GM21786 (cell line): ENCODE measurements around the gene SLC5A10.
"Not testable (repeated sequence)": the region's sequence is repeated elsewhere in the genome, so short reads cannot be mapped to it uniquely, and the experiment has no call there.

ENCODE experiments used
- ATAC-seq: cut with Tn5 transposase; IDR thresholded peaks from one replicate; pipeline ENCODE4 v1.9.1; 2021; ENCODE audit not compliant: unreplicated experiment

Gene SLC5A10

GRCh38 chr17:19017401-19017800 is 65.4 kb downstream of the SLC5A10 start:
- ATAC-seq, result no peak

DNA sequence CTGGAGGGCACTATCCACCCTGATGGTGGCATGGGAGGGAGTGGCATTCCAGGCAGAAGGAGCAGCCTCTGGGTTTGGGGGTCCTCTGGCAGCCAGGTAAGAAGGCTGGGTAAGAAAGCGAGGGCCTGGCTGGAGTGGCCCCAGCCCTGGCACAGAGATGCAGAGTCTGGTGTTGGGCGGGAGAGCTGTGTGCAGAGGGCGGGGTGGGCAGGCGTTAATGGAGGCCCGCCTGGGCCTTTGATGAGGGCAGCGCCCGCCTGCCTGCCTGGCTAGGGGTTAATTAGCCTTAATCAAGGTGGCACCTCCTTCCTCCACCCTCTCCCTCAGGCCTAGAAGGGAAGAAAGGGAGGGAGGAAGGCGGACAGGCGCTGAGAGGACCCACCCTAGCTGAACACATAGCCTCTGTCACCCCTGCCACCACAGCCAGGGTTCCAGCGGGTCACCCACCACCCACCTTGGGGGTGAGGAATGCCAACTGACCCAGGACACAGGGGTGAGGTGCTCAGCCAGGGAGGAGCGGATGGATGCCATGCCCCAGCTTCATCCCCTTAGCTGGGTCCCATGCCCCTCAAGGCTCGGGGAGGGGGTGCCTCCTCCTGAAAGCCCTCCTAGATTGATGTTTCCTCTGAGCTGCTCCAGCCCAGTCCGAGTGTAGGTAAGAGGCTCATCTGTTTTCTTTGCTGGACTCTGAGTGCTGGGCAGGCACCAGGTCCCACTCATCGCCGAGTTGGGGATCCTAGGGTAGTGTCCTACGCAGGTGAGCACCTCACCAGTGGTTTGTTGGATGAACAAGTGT is 66.0 kb downstream of the SLC5A10 start:
- ATAC-seq, result no peak

GRCh38 chr17:19018600-19018950 is 66.6 kb downstream of the SLC5A10 start:
- no peak for ATAC-seq

DNA sequence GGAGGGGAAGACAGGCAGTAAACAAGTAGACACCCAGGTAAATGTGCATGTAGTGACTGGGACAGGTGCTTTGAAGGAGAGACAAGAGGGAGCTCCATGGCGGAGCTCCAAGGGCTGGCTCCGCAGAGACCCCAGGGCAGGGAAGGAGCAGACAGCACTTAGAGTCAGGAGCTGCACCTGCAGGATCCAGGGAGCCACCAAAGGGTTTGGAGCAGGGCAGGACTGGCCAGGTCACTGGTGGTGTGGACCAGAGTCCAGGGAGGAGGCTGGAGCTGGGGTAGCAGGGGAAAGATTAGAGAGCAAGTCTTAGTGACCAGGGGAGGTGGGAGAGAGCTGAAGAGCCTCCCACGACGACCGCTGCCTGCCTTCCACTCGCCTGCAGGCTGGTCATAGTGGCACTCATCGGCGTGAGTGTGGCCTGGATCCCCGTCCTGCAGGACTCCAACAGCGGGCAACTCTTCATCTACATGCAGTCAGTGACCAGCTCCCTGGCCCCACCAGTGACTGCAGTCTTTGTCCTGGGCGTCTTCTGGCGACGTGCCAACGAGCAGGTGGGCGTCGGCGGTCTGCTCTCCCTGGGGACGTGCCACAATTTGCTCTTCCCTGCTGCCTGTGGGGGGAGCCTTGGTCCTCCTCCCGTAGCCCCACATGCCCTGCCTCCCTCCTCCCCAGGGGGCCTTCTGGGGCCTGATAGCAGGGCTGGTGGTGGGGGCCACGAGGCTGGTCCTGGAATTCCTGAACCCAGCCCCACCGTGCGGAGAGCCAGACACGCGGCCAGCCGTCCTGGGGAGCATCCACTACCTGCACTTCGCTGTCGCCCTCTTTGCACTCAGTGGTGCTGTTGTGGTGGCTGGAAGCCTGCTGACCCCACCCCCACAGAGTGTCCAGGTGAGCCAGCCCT is 67.3 kb downstream of the SLC5A10 start:
- no peak for ATAC-seq

DNA sequence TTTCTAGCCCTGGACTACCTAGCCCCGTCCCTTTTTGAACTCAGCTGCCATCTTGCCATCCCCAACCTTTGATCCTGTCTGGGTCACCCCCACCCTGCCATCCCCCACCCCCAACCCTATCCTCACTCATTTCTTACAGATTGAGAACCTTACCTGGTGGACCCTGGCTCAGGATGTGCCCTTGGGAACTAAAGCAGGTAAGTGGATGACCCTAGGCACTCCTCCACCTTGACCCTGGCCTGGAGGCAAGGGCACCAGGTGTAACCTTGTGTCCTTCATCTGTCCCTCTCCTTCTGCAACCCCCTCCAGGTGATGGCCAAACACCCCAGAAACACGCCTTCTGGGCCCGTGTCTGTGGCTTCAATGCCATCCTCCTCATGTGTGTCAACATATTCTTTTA is 68.1 kb downstream of the SLC5A10 start:
- no peak for ATAC-seq

DNA sequence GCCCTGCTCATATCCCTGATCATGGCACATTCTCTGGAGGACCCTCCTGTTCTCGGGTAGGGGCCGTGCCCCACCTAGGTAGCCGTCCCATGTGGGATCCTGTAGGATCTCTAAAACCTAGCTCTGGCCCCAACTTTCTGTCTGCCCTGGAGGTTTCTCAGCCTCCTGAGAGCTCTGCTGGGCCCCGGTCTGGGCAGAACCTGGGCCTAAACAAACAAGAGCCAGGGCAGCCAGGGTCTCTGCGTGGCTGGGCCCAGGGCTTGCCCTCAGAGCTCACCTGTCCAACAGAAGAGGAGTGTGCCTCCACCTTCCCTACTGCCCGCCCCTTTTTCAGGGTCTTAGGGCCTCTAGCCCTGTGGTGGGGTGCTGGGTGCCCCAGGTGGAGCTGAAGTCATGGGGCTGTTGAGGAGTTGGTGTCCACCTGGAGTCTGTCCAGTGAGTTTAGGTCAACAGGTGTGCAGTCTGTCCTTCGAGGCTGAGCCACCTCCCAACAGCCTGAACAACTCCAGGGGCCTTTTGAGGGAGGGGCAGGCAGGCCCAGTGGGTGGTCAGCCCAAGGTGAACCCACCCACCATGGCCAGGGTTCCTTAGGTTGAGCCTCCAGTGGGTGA is 69.2 kb downstream of the SLC5A10 start:
- ATAC-seq, result not testable (repeated sequence)

- no peak for ATAC-seq
Observed at GRCh38 chr17:19021622-19022083, 69.7 kb downstream of the SLC5A10 start.

GRCh38 chr17:19022128-19022527 is 70.2 kb downstream of the SLC5A10 start:
- no peak for ATAC-seq

- ATAC-seq, result no peak
Observed at GRCh38 chr17:19022747-19023146, 70.8 kb downstream of the SLC5A10 start.

DNA sequence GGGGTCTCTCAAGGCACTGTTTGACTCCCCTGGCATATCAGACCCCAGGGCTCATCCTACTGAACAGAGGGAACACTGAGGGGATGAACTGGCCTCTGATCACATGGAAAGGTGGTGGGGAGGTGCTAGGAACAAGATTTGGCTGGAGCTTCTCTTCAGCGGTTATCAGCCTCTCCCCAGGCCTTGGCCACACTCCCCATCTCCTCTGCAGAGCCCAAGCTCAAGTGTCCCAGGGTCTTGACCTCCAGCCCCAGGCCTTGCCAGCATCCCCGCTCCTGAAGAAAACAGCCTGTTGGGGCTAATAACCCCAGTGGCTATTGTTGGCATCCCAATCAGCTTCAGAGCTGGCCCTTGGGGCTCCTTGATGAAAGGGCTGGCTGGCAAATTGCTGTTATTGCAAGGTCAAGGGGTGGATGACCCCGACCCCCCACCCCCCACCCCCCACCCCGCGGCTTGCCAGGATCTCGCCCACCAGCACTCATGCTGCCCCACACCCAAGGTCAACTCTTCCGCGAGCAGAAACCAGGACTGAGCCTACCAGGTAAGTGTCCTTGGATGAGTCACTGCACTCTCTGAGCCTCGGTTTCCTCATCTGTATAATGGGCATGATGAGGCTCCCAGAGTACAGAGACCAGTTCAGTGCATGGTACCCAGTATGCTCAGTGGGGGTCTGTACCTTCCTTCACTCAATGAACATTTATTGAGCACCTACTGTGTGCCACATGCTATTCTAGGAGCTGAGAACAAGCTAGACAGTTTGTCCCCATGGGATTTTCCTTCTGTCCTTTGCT is 71.4 kb downstream of the SLC5A10 start:
- no peak for ATAC-seq

DNA sequence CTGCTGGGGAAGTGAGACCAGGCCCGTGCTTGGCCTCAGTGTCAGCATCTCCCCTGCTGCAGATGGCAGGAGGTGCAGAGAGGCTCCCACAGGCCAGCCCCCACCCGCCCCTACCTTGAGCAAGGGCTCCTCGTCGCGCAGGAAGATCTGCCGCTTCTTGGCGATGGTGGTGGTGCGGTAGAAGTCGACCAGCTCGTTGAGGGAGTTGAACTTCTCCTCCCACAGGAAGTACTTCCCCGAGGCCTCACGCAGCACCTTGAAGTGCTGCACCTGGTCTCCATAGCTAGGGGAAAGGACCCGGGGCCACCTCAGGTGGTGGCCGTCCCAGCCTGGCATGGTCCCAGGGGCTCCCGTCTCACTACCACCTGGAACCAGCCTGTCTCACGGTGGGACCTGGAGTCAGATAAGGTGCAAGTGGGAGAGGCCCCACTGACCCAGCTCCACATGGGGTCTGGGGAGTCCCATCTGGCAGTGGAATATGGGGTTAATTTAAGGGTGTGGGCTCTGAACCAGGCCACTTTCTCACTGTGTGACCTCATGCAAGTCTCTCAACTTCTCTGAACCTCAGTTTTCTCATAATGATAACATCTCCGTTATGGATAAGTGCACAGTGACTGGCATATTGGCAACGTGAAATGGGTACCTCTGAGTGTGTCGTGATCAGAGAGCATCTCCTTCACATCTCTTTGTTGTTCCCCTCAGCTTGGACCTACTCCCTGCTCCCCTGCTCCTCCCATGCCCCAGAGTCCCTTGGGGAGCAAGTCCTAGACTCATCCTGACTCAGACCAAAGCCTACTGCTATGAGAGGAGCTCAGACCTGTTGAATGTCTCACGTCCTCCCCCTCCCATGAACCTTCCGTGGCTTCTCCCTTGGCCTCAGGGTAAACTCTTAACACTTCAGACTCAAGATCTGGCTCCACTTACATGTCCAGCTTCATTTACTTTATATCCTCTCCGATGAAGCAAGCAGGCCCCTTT is 72.4 kb downstream of the SLC5A10 start:
- no peak for ATAC-seq

DNA sequence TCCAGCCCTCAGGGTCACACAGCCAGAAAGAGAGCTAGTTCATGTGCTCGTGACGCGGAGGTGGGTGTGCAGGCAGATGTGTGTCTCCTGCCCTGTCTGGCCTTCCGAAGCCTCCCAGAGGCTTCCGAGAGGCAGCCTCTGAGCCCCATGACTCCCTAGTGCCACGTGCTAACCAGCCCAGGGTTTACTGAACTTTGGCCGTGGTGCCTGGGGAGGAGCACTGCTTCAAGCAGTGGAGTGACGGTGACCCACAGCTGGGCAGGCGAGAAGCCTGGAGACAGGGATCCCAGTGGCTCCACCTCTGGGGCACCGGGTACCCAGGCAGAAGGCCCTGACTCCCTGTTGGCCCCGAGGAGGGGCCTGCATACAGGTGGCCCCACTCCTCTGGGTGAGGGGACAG is 76.7 kb downstream of the SLC5A10 start:
- not testable (repeated sequence) for ATAC-seq

DNA sequence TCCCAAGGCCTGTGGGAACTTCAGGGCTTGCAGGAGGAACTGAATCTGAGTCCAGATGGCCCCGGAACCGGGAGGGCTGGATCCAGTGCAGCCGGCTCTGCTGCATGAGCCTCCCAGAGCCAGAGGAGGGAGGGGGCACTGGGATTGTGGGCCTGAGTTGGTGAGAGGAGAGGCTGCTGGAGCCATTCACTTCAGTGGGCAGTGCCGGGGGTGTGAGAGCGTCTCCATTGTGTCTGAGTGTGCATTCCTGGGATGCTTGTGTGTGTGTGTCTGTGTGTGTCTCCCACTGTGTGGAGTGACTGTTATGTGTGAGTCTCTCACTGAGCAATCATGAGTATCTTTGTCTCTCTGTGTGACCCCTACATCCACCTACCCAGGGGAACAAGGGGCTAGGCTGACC is 77.8 kb downstream of the SLC5A10 start:
- ATAC-seq, result not testable (repeated sequence)

GRCh38 chr17:19030771-19031449 is 78.9 kb downstream of the SLC5A10 start:
- ATAC-seq, result not testable (repeated sequence)

DNA sequence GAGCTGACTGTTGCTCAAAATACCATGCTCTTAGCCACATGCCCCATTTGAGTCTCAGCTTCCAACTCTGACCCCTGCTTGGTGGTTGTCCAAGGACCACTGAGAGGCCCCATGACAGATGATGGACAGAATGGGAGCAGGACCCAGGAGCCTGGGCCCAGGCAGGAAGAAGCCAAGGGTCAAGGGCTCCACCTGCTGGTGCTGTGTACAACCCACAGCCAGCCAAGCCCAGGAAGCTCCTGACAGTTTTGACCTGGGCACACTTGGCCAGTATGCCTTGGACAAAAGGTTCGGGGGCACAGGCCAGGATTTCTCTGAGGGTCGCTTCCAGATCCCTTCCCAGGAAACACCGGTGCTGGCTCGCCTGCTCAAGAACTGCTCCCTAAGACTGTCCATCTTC is 79.8 kb downstream of the SLC5A10 start:
- ATAC-seq, result not testable (repeated sequence)

- peak; percentile 51 for ATAC-seq
Observed at GRCh38 chr17:19032377-19032988, 80.5 kb downstream of the SLC5A10 start.

GRCh38 chr17:19036186-19036585 is 84.2 kb downstream of the SLC5A10 start:
- not testable (repeated sequence) for ATAC-seq

DNA sequence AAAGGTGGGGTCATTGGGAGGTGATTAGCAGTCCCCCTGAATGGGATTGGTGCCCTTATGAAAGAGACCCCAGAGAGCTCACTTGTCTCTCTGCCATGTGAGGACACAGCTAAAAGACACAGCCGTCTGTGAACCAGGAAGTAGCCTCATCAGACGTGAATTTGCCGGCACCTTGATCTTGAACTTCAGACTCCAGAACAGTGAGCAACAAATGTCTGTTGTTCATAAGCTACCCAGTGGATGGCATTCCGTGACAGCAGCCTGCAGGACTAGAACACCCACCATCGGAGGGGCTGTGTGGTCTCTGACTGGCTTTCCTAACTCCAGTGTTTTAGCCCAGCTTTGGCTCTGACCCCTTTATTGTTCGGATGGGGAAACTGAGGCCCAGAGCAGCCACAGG is 85.6 kb downstream of the SLC5A10 start:
- ATAC-seq, result not testable (repeated sequence)

DNA sequence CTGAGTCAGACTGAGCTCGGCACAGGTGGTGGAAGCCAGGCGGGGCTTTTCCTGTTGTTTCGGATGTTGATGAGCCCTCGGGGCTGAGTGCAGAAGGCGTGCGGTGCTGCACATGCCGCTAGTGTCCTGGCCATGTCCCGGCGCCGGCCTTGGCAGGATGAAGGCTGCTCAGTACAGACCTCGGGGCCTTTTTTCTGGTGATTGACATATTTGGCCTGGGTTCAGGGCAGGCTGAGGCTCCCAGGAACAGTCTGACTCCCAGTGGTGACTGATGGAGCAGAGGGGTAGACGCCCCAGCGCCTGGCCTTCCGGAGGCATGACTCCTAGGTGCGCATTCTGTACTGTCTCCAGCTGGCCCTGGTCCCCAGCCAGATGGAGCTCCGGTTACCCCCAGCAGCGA is 86.0 kb downstream of the SLC5A10 start:
- not testable (repeated sequence) for ATAC-seq
